Activated T-cell treated with anti-CD3 and anti-CD28 coated beads, Interleukin-2, amount 50 U/mL, for 24 hours (primary cell): Measurements from ENCODE around the gene FAM9A.
"Not testable (repeated sequence)": the region's sequence is repeated elsewhere in the genome, so short reads cannot be mapped to it uniquely, and the experiment has no call there.

ENCODE experiments used
- DNase-seq: peaks from one replicate; pipeline ENCODE4 v3.0.0-alpha.2; 2020
- H3K27ac Mint-ChIP-seq: 2 replicates; pipeline ENCODE4 v1.8.0; 2020; ENCODE audit warnings: mild to moderate bottlenecking, mixed read lengths
- H3K27me3 Mint-ChIP-seq: 2 replicates; pipeline ENCODE4 v1.8.0; 2020; ENCODE audit warnings: mixed read lengths
- H3K36me3 Mint-ChIP-seq: 2 replicates; pipeline ENCODE4 v1.8.0; 2020; ENCODE audit warnings: low read depth, mixed read lengths
- H3K4me1 Mint-ChIP-seq: 2 replicates; pipeline ENCODE4 v1.8.0; 2020; ENCODE audit warnings: low read depth, mixed read lengths
- H3K4me3 Mint-ChIP-seq: 2 replicates; pipeline ENCODE4 v1.8.0; 2020; ENCODE audit warnings: mild to moderate bottlenecking, moderate library complexity, mixed read lengths
- H3K9me3 Mint-ChIP-seq: 2 replicates; pipeline ENCODE4 v1.8.0; 2020; ENCODE audit warnings: mixed read lengths

Gene FAM9A

DNA sequence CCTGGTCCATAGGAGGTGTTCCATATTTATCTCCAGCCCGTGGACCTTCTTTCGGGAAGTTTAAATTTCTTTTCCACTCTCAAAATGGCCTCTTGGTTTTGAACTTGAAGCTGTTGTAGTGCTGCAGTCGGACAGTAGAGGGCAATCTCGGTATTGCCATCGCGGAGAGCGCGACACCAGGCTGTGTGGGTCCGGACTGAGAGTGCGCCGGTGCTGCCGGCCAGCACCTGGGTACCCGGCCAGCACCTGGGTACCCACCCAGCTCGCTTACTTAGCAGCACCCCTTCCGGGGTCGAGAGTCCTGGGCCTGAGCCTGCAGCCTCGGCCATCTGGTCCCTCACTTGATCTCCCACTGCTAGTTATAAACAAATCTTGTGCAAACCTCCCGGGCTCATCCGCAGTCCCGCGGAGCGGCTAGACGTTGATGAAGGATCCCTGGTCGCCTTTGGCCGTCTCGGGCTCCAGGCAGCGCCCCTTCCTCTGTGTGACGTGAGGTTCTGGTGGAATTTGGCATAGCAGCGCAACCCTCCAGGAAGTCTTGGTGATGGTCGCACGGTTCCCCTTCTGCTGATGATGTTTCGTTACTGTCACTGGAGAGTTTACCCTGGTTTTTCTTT is 18.0 kb downstream of the FAM9A start:
- Mint-ChIP-seq H3K4me3 (no peak overlapping the region), H3K27me3 (peaks cover 7% of the 10 kb centered on the region), H3K9me3 (no peaks in the 10 kb centered on the region), H3K27ac (no peak overlapping the region), H3K4me1 (peaks cover 7% of the 10 kb centered on the region), H3K36me3 (no peaks in the 10 kb centered on the region)
- DNase-seq = peak; percentile 57

GRCh38 chrX:8782595-8782994 is 18.6 kb downstream of the FAM9A start:
- Mint-ChIP-seq H3K27ac (no peak overlapping the region), H3K4me1 (peaks cover 7% of the 10 kb centered on the region), H3K4me3 (no peak overlapping the region), H3K36me3 (no peaks in the 10 kb centered on the region), H3K9me3 (no peaks in the 10 kb centered on the region), H3K27me3 (peaks cover 7% of the 10 kb centered on the region)
- no peak for DNase-seq

GRCh38 chrX:8781921-8782320 is 19.3 kb downstream of the FAM9A start:
- H3K27me3 Mint-ChIP-seq, DNase-seq, H3K4me3 Mint-ChIP-seq, H3K4me1 Mint-ChIP-seq, H3K27ac Mint-ChIP-seq, H3K9me3 Mint-ChIP-seq, H3K36me3 Mint-ChIP-seq: not testable (repeated sequence)

DNA sequence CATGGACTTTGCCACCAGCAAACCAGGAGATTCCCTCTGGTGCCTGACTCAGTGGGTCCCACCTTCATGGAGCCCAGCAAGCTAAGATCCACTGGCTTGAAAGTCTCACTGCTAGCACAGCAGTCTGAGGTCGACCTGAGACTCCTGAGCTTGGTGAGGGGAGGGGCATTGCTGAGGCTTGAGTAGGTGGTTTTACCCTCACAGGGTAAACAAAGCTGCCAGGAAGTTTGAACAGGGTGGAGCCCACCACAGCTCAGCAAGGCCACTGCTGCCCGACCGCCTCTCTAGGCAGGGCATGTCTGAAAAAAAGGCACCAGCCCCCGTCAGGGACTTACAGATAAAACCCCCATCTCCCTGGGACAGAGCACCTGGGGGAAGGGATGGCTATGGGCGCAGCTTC is 28.1 kb downstream of the FAM9A start:
- Mint-ChIP-seq H3K27me3 (peaks cover 47% of the 10 kb centered on the region), H3K36me3 (no peaks in the 10 kb centered on the region), H3K4me1 (peaks cover 2% of the 10 kb centered on the region), H3K27ac (no peak overlapping the region), H3K4me3 (no peak overlapping the region), H3K9me3 (no peaks in the 10 kb centered on the region)
- DNase-seq = no peak

GRCh38 chrX:8760021-8760420 is 41.2 kb downstream of the FAM9A start:
- Mint-ChIP-seq H3K27me3 (peaks cover 37% of the 10 kb centered on the region), H3K36me3 (no peaks in the 10 kb centered on the region), H3K4me1 (no peaks in the 10 kb centered on the region), H3K4me3 (no peak overlapping the region), H3K27ac (no peak overlapping the region), H3K9me3 (no peaks in the 10 kb centered on the region)
- no peak for DNase-seq

DNA sequence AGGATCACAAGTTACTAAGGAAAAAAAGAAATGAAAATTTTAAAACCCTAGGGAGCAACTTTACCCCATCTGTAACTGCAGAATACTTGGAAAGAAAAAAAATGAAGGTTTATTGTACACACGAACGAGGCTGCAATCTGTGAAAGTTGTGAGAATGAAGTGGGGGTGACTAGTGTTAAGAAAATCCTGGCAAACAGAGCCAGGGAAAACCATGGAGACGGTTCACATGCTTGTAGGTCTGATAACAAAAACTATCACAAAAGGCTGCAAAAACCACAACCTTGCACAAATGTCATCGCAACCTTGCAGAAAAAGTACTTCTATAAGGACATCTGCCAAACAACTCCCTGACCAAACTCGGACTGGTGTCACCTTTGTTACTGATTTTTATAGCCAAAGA is 42.5 kb downstream of the FAM9A start:
- H3K9me3 Mint-ChIP-seq, DNase-seq, H3K4me3 Mint-ChIP-seq, H3K27ac Mint-ChIP-seq, H3K4me1 Mint-ChIP-seq, H3K36me3 Mint-ChIP-seq: not testable (repeated sequence)
- peaks cover 30% of the 10 kb centered on the region for H3K27me3 Mint-ChIP-seq

DNA sequence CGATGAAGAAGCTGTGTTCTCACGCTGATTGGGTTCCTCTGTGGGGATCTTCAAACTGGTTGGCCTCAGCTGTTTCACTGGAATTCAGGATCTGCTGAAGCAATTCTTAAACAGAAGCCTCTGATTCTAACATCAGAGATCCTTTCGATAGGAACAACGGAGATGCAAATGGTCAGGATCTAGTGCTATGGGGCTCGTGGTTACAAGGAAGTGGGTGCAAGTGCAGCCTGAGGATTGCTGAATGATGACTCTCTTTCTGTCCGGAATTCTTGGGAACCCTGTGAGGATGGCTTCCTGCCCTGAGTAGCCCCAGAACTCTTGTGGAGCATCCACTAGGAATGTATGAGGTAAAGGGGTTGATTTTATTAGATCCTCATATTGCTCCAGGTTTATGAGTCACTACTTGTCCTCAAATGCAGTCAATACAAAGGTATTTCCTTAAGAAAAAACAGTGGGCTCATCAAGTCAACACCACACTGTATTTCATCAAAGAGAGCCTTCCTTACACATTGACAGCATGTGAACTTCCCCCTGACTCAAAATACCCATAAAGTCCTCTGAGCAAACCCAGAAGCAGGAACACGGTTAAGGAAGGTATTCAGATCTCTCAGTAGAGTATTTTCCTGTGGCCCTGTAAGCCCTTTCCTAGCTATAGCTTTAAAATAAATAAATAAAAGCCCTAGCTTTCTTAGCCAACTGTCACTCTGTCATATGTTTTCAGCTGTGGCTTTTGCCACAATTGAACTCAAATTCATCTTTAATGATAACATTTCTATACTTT is 43.4 kb downstream of the FAM9A start:
- peaks cover 24% of the 10 kb centered on the region for H3K27me3 Mint-ChIP-seq
- H3K4me3 Mint-ChIP-seq, H3K36me3 Mint-ChIP-seq, DNase-seq, H3K4me1 Mint-ChIP-seq, H3K27ac Mint-ChIP-seq, H3K9me3 Mint-ChIP-seq: not testable (repeated sequence)

- Mint-ChIP-seq H3K27ac (no peak overlapping the region), H3K36me3 (no peaks in the 10 kb centered on the region), H3K27me3 (peaks cover 20% of the 10 kb centered on the region), H3K9me3 (no peaks in the 10 kb centered on the region), H3K4me3 (no peak overlapping the region), H3K4me1 (no peaks in the 10 kb centered on the region)
- DNase-seq = no peak
These were observed 45.4 kb downstream of the FAM9A start for GRCh38 chrX:8755813-8756212.

GRCh38 chrX:8755116-8755515 is 46.1 kb downstream of the FAM9A start:
- DNase-seq = no peak

DNA sequence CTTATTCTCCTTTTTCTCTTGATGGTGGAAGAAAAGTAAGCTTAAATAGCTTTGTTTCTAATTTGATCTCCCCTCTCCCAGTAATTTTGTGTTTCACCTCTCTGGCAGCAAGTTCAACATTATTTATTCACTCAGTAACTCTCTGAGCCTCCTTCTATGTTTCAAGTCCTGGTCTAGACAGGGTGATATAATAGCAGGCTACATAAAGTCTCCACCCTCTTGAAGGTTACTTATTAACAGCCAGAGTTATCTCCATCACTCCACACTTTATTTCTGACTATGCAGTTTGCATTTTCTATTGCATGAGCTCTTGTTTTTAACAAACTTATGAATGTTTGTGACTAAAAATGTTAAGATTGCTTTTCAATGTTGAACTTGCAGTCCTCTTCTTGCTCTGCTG is 51.5 kb downstream of the FAM9A start:
- no peaks in the 10 kb centered on the region for H3K4me1 Mint-ChIP-seq
- no peaks in the 10 kb centered on the region for H3K9me3 Mint-ChIP-seq
- H3K36me3 Mint-ChIP-seq = no peaks in the 10 kb centered on the region
- no peak overlapping the region for H3K4me3 Mint-ChIP-seq
- H3K27me3 Mint-ChIP-seq = peaks cover 29% of the 10 kb centered on the region
- no peak overlapping the region for H3K27ac Mint-ChIP-seq
- no peak for DNase-seq

More at GRCh38 chrX:8755116-8755515, 46.1 kb downstream of the FAM9A start:
- no peaks in the 10 kb centered on the region for H3K9me3 Mint-ChIP-seq
- peaks cover 19% of the 10 kb centered on the region for H3K27me3 Mint-ChIP-seq
- no peaks in the 10 kb centered on the region for H3K36me3 Mint-ChIP-seq
- H3K4me3 Mint-ChIP-seq = no peak overlapping the region
- no peaks in the 10 kb centered on the region for H3K4me1 Mint-ChIP-seq
- H3K27ac Mint-ChIP-seq = no peak overlapping the region

- Mint-ChIP-seq H3K9me3 (no peaks in the 10 kb centered on the region), H3K4me1 (no peaks in the 10 kb centered on the region), H3K36me3 (no peaks in the 10 kb centered on the region), H3K4me3 (no peak overlapping the region), H3K27ac (no peak overlapping the region), H3K27me3 (peaks cover 27% of the 10 kb centered on the region)
- no peak for DNase-seq
These were observed 52.3 kb downstream of the FAM9A start for GRCh38 chrX:8748855-8749254.

- Mint-ChIP-seq H3K9me3 (no peaks in the 10 kb centered on the region), H3K4me1 (no peaks in the 10 kb centered on the region), H3K36me3 (no peaks in the 10 kb centered on the region), H3K27ac (no peak overlapping the region), H3K27me3 (peaks cover 37% of the 10 kb centered on the region), H3K4me3 (no peak overlapping the region)
- peak; percentile 72 for DNase-seq
These were observed 58.0 kb downstream of the FAM9A start for GRCh38 chrX:8743126-8743732.

DNA sequence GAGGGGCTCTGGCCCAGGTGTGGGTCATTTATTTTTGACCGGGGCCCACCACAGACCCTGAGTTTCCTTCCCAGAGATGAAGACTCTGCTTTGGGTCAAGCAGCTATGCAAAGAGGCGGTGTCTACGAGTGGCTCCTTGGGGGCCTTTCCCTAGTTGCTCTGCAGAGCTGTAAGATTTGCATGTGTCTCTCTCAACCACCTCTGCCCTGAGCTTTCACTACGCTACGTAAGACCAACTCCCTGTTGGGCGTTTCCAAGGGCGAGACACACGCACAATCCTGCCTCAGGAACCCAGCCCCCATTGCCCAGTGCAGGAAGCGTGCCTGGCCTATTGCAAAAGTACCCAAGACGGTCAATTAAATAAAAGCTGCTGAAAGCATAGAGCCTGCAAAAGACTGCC is 59.2 kb downstream of the FAM9A start:
- DNase-seq = no peak
- H3K27me3 Mint-ChIP-seq = peaks cover 42% of the 10 kb centered on the region
- H3K36me3 Mint-ChIP-seq = no peaks in the 10 kb centered on the region
- no peak overlapping the region for H3K4me3 Mint-ChIP-seq
- H3K27ac Mint-ChIP-seq = no peak overlapping the region
- no peaks in the 10 kb centered on the region for H3K9me3 Mint-ChIP-seq
- no peaks in the 10 kb centered on the region for H3K4me1 Mint-ChIP-seq
